Endothelial cell (in vitro differentiated cells): ENCODE measurements around the gene LRBA. TPM values are rescaled to one million over a fixed set of nuclear protein-coding genes. Genes with fewer than 3 reads are reported as not detected.

ENCODE experiments used
- DNase-seq: peaks from one replicate; pipeline ENCODE4 v3.0.0; 2021; ENCODE audit warnings: low spot score
- H3K27ac Mint-ChIP-seq: one replicate; pipeline ENCODE4 v1.8.0; 2021; ENCODE audit warnings: mixed read lengths, inconsistent platforms; ENCODE audit not compliant: unreplicated experiment
- H3K27me3 Mint-ChIP-seq: one replicate; pipeline ENCODE4 v1.8.0; 2021; ENCODE audit warnings: mild to moderate bottlenecking, moderate library complexity, mixed read lengths, inconsistent platforms; ENCODE audit not compliant: unreplicated experiment
- H3K36me3 Mint-ChIP-seq: one replicate; pipeline ENCODE4 v1.8.0; 2021; ENCODE audit warnings: mild to moderate bottlenecking, low read depth, mixed read lengths, inconsistent platforms; ENCODE audit not compliant: unreplicated experiment
- H3K4me1 Mint-ChIP-seq: one replicate; pipeline ENCODE4 v1.8.0; 2021; ENCODE audit warnings: mild to moderate bottlenecking, mixed read lengths, inconsistent platforms; ENCODE audit not compliant: unreplicated experiment
- H3K4me3 Mint-ChIP-seq: one replicate; pipeline ENCODE4 v1.8.0; 2021; ENCODE audit warnings: mild to moderate bottlenecking, mixed read lengths, inconsistent platforms; ENCODE audit not compliant: unreplicated experiment
- H3K9me3 Mint-ChIP-seq: one replicate; pipeline ENCODE4 v1.8.0; 2021; ENCODE audit warnings: mixed read lengths, inconsistent platforms; ENCODE audit not compliant: unreplicated experiment
- total RNA-seq: library from RNA; stranded (reverse); fragmentation: NEBNext Ultra II Directional; extraction: Animal tissue kit (Norgen Biotek cat#: 25700); gene quantifications from one replicate; pipeline ENCODE4 v1.2.1, GENCODE V29; 2021; ENCODE audit not compliant: unreplicated experiment
- TF ChIP-seq, protein P1 (sequence below): fragments of 200-600 bp; sonication (generic); IDR thresholded peaks from one replicate; pipeline ENCODE4 v1.5.0; 2021; ENCODE audit warnings: antibody characterized with exemption; ENCODE audit not compliant: unreplicated experiment

Gene LRBA
- total RNA-seq, 1 donor from 2014 or later, result 44.3 TPM

DNA sequence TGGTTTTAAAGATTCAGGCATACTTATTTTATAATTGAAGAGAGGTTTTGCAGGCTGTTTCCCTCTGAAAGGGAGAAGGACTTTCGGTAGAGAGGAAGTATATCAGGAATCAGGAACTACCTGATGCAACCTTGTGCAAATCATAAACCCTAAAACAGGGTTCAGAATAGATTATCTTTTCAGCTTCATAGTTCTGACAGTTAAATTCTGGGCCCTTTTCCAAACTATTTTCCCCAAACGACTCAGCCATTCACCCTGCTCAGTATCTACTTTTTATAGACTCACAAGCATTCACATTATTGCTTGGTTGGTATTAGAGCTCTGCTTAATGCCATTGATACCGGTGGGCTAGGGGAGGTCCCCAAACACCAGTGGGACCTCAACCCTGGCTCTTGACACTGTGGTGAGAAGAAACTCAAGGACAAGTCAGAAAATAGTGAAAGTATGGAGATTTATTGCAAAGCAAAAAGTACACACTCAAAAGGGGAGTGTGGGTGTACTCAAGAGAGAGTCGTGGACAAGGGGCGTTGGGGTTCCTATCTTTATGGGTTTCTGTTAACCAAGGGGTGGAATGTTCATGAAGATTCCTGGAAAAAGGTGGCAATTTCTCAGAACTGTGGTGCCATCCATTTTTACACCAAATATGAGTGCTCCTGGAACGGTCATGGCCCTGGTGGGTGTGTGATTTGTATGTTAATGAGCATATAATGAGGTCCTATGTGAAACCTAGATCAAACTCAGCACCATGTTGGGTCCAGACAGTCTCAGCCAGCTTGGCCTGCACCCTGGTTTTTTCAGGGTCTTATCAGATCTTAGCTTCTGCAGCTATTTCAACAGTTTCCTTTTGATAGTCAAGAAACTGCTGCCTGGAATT is 698.5 kb downstream of the LRBA start:
- no peaks in the 10 kb centered on the region for H3K9me3 Mint-ChIP-seq
- no peak overlapping the region for H3K27ac Mint-ChIP-seq
- H3K4me3 Mint-ChIP-seq, result no peak overlapping the region
- peaks cover 8% of the 10 kb centered on the region for H3K4me1 Mint-ChIP-seq
- TF ChIP-seq, protein P1, sequence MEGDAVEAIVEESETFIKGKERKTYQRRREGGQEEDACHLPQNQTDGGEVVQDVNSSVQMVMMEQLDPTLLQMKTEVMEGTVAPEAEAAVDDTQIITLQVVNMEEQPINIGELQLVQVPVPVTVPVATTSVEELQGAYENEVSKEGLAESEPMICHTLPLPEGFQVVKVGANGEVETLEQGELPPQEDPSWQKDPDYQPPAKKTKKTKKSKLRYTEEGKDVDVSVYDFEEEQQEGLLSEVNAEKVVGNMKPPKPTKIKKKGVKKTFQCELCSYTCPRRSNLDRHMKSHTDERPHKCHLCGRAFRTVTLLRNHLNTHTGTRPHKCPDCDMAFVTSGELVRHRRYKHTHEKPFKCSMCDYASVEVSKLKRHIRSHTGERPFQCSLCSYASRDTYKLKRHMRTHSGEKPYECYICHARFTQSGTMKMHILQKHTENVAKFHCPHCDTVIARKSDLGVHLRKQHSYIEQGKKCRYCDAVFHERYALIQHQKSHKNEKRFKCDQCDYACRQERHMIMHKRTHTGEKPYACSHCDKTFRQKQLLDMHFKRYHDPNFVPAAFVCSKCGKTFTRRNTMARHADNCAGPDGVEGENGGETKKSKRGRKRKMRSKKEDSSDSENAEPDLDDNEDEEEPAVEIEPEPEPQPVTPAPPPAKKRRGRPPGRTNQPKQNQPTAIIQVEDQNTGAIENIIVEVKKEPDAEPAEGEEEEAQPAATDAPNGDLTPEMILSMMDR, result no peak
- H3K27me3 Mint-ChIP-seq, result no peaks in the 10 kb centered on the region
- H3K36me3 Mint-ChIP-seq, result no peaks in the 10 kb centered on the region
- no peak for DNase-seq

DNA sequence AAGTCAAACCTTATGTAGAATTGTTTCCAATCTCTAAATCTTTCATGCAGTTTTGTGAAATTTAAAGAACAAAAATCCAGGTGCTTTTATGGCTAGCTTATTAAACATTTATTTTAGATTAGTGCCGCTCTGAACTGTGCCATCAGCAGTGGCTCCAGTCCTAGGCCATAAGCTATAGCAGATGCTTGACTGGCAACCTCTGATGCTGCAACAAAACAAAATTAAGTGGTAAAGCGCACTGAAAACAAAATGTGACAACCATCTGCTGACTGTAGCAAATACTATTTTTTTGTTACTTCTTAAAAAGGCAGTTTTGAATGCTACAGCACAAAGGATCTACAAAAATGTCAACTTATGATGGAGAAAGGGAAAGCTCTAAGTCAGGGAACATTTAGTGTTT is 699.4 kb downstream of the LRBA start:
- TF ChIP-seq, protein P1, result no peak
- no peak overlapping the region for H3K27ac Mint-ChIP-seq

DNA sequence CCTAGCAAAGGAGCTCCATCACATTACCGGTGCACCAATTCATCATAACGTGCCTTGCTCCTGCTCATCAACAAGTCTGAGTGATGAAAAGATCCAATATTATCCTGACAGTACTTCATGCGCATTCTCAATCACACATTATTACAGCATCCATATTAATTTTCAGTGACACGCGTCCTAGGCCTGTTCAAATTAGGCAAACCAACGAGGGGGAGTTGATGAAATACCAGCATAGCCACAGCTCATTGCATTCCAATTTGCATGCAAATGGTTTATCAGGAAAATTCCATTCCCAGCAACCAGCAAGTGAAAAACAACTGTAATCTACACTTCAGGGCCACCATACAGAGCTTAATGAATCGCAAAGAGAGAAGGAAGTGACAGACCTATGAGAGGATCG is 699.9 kb downstream of the LRBA start:
- Mint-ChIP-seq H3K27ac (no peak overlapping the region), H3K27me3 (no peaks in the 10 kb centered on the region), H3K9me3 (no peaks in the 10 kb centered on the region), H3K4me3 (no peak overlapping the region), H3K36me3 (no peaks in the 10 kb centered on the region), H3K4me1 (peaks cover 4% of the 10 kb centered on the region)
- no peak for DNase-seq
- TF ChIP-seq, protein P1, result no peak

More for the DNA sequence above, 699.4 kb downstream of the LRBA start:
- Mint-ChIP-seq H3K27me3 (no peaks in the 10 kb centered on the region), H3K4me3 (no peak overlapping the region), H3K9me3 (no peaks in the 10 kb centered on the region), H3K4me1 (peaks cover 4% of the 10 kb centered on the region), H3K36me3 (no peaks in the 10 kb centered on the region)
- no peak for DNase-seq

DNA sequence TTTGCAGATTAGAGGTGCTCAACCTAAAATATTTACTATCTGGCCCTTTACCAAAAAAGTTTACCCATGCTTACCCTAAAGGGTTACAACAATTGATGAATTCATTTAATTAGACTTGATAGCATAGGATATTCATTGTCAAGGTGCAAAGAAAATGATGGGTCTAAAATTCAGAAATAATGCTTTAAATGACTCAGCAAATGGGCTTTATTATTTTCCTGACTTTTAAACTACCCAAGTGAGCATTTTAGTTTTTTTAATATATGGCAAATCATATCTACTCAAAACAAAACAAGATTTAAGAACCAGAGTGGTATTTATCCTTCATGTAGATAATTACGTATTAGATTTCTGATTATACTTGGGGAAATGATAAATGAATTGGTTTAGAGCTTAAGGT is 701.1 kb downstream of the LRBA start:
- Mint-ChIP-seq H3K4me1 (peaks cover 4% of the 10 kb centered on the region), H3K27me3 (no peaks in the 10 kb centered on the region), H3K36me3 (no peaks in the 10 kb centered on the region), H3K27ac (no peak overlapping the region), H3K4me3 (no peak overlapping the region), H3K9me3 (no peaks in the 10 kb centered on the region)
- DNase-seq, result no peak
- TF ChIP-seq, protein P1, result no peak

DNA sequence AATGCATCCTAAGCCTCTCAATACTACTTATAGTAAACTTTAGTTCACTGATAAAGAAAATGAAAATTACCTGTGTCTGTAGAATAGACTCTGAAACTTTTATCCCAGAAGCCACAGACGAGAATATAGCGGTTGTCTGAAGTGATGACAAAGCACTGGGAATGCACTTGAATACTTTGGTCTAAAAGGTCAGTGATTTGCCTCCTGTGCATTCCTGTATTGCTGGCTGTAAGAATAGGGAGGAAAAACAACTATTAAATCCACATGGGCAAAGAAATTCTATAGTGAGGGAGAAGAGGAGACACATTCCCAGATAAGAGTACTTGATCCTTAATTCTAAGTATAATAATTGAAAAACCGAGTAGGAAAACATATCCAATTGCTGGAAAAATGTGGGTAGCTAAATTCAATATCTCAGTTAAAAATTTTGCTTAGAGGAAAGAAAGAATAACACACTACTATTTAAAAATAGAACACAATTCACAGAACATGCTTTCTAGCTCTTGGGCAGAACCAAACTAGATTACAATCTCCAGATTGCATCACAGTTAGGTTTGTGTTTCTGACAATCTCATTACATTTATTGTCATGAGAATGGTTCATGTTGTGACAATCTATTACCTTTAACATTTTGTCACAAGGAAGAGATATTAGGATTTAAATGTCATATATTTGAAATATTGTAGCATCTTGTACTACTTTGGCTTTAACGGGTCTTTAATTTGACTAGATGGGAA is 704.8 kb downstream of the LRBA start:
- Mint-ChIP-seq H3K4me1 (no peaks in the 10 kb centered on the region), H3K27me3 (no peaks in the 10 kb centered on the region), H3K36me3 (no peaks in the 10 kb centered on the region), H3K9me3 (no peaks in the 10 kb centered on the region), H3K4me3 (no peak overlapping the region), H3K27ac (no peak overlapping the region)
- TF ChIP-seq, protein P1, result no peak
- no peak for DNase-seq
